ENCODE results near the gene PROZ. TPM values are rescaled to one million over a fixed set of nuclear protein-coding genes. Genes with fewer than 3 reads are reported as not detected.

Gene PROZ
- total and polyA plus RNA-seq, 2 experiments from 2014 or later: not detected

DNA sequence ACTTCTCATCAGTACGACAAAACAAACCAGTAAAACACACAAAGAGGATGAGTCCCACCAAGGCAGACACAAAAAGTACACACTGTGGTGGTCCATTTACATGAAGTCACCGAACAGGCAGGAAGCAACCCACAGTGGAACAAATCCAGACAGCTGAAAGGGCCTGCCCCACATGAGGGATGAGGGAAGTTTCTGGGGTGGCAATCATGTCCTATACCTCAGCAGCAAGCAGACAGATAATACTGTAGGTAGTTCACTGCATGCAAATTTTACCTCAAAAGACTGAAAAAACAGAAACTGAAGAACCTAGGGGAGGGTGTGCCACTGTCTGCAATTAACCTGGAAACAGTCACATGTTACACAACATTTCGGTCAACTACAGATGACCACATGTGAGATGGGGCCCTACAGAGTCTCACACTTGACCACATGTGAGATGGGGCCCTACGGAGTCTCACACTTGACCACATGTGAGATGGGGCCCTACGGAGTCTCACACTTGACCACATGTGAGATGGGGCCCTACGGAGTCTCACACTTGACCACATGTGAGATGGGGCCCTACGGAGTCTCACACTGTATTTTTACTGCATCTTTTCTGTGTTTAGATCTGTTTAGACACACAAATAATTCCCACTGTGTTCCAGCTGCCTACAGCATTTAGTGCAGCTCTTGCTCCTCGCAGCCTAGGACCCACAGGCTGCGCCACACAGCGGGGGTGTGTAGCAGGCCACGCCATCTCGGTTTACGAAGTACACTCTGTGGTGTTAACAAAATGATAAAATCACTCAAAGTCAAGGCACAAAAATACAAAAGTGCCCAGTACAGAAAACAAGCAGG, 27.8 kb downstream of the PROZ start:
- Histone ChIP-seq H3K9me3 (ENCODE audit: low read depth) (no peaks in the 10 kb centered on the region), H3K27me3 (replicated peaks; ENCODE audit: insufficient read depth) (no peaks in the 10 kb centered on the region), H3K27ac (peak overlapping the region; percentile 97), H3K9ac (peak overlapping the region; percentile 74), H3K4me3 (no peak overlapping the region), H2AFZ (no peak overlapping the region), H4K20me1 (ENCODE audit: insufficient read depth) (no peaks in the 10 kb centered on the region), H3K36me3 (ENCODE audit: low read depth) (peaks cover 39% of the 10 kb centered on the region), H3K9me2 (ENCODE audit: insufficient read depth) (no peaks in the 10 kb centered on the region), H3K4me2 (ENCODE audit: unreplicated experiment) (peak overlapping the region; percentile 27), H3K4me1 (ENCODE audit: insufficient read depth) (peaks cover 19% of the 10 kb centered on the region), H3F3A (ENCODE audit: insufficient read depth) (peaks cover 16% of the 10 kb centered on the region), H3K79me2 (ENCODE audit: insufficient read depth) (peaks cover 79% of the 10 kb centered on the region)
- in situ Hi-C loops (cut with MboI): no loop called here
- 84 to 89% methylated on average over 12 to 13 of the region's 13 CpGs for WGBS, 2 experiments (ENCODE audit: low coverage in 1 of 2, low lambda C conversion rate in 2 of 2, missing lambda C conversion rate in 2 of 2)
- TF ChIP-seq EZH2phosphoT487 (IDR thresholded peaks at IDR 0.05; ENCODE audit: insufficient read depth, low read depth) (no peak), EZH2 (IDR thresholded peaks at IDR 0.05; ENCODE audit: insufficient read depth, poor library complexity, severe bottlenecking) (no peak)
- DNase-seq: no peak

DNA sequence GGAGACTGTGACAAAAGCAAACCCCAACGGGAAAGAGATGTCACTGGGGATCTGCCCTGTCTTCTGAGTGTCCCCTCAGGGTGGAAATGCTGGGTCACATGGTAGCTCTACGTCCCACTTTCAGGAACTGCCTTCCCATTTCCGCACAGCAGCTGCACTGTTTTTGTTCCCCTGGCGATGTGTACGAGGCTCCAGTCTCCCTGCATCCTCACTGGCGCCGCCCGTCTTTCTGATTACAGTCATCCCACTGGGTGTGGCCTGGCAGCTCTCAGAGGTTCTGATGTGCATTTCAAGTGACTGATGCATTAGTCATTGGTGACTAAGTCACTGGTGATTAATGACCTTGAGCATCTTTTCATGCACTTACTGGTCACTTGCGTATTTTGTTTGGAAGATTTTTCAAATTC, 28.8 kb downstream of the PROZ start:
- H4K20me1 ChIP-seq (ENCODE audit: insufficient read depth): no peaks in the 10 kb centered on the region
- H3F3A ChIP-seq (ENCODE audit: insufficient read depth): peaks cover 18% of the 10 kb centered on the region
- in situ Hi-C loops (cut with MboI): no loop called here
- DNase-seq: peak; percentile 100
- peaks cover 36% of the 10 kb centered on the region for H3K36me3 ChIP-seq (ENCODE audit: low read depth)
- no peaks in the 10 kb centered on the region for H3K9me3 ChIP-seq (ENCODE audit: low read depth)
- peak overlapping the region; percentile 59 for H2AFZ ChIP-seq
- peak overlapping the region; percentile 97 for H3K27ac ChIP-seq
- H3K79me2 ChIP-seq (ENCODE audit: insufficient read depth): peaks cover 82% of the 10 kb centered on the region
- peak overlapping the region; percentile 64 for H3K4me2 ChIP-seq (ENCODE audit: unreplicated experiment)
- peaks cover 19% of the 10 kb centered on the region for H3K4me1 ChIP-seq (ENCODE audit: insufficient read depth)
- TF ChIP-seq EZH2phosphoT487 (IDR thresholded peaks at IDR 0.05; ENCODE audit: insufficient read depth, low read depth) (no peak), EZH2 (IDR thresholded peaks at IDR 0.05; ENCODE audit: insufficient read depth, poor library complexity, severe bottlenecking) (no peak)
- no peaks in the 10 kb centered on the region for H3K9me2 ChIP-seq (ENCODE audit: insufficient read depth)
- H3K4me3 ChIP-seq: peak overlapping the region; percentile 47
- H3K27me3 ChIP-seq (replicated peaks; ENCODE audit: insufficient read depth): no peaks in the 10 kb centered on the region
- WGBS, 2 experiments (ENCODE audit: low coverage in 1 of 2, low lambda C conversion rate in 2 of 2, missing lambda C conversion rate in 2 of 2): 1% methylated on average over 9 of the region's 9 CpGs
- peak overlapping the region; percentile 74 for H3K9ac ChIP-seq

DNA sequence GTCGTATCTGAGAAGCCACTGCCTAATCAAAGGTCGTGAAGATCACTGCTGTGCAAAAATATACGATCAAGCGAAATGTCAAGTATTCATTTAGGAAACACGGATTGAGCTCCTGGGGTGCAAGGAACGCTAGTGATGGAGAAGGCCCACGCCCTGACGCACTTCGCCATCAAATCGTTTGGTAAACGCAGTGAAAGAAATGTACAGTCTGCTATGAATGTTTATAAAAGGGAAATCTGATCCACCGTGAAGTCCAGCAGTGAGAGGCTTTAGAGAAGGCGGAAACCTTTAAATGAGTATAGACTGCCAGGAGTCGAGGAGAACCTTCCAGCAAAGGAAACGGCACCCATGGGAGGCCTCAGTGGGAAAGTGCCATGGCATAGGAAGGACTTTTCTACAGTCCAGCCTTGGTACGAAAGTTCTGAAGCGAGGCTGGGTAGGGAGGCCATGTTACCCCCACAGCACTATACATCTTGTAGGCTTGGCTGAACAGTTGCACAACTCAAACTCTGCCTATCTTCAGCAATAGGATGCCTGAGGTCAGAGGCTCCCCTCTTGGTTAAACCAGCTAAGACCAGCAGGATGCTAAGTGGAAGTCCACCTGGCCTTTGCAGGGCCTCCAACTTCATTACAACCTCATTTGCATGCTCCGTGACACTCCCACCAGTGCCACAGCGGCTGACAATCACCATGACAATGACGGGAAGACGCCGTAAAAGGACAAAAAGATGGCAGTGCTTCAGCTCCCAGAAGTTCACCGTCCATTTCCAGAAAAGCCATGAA, 29.6 kb downstream of the PROZ start:
- Histone ChIP-seq H3K4me2 (ENCODE audit: unreplicated experiment) (peak overlapping the region; percentile 64), H3K9me3 (ENCODE audit: low read depth) (no peaks in the 10 kb centered on the region), H3K9ac (peak overlapping the region; percentile 43), H3K36me3 (ENCODE audit: low read depth) (peaks cover 30% of the 10 kb centered on the region), H4K20me1 (ENCODE audit: insufficient read depth) (no peaks in the 10 kb centered on the region), H3K9me2 (ENCODE audit: insufficient read depth) (no peaks in the 10 kb centered on the region), H3F3A (ENCODE audit: insufficient read depth) (peaks cover 26% of the 10 kb centered on the region), H3K4me1 (ENCODE audit: insufficient read depth) (peaks cover 24% of the 10 kb centered on the region), H2AFZ (no peak overlapping the region), H3K4me3 (peak overlapping the region; percentile 32; the same call in 1 of the 2 replicates), H3K27ac (peak overlapping the region; percentile 97), H3K79me2 (ENCODE audit: insufficient read depth) (peaks cover 76% of the 10 kb centered on the region), H3K27me3 (replicated peaks; ENCODE audit: insufficient read depth) (no peaks in the 10 kb centered on the region)
- DNase-seq: no peak
- in situ Hi-C loops (cut with MboI): no loop called here
- TF ChIP-seq EZH2phosphoT487 (IDR thresholded peaks at IDR 0.05; ENCODE audit: insufficient read depth, low read depth) (no peak), EZH2 (IDR thresholded peaks at IDR 0.05; ENCODE audit: insufficient read depth, poor library complexity, severe bottlenecking) (no peak)
- WGBS, 2 experiments (ENCODE audit: low coverage in 1 of 2, low lambda C conversion rate in 2 of 2, missing lambda C conversion rate in 2 of 2): 92 to 93% methylated on average over 23 of the region's 23 CpGs

DNA sequence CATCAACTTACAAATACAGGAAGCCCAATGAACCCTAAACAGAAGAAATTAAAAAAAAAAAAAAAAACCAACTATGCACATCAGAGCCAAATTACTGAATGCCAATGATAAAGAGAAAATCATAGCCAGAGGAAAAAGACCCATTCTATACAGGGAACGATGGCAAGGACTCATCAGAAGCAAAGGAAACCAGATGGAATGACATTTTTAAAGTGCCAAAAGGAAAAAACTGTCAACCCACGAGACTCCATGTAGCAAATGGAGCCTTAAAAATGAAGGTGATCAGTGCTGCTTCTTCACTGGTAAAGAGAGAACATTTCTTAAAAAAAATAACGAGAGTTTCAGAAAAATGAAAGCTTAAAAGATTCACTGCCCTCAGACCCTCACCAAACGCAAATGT, 31.7 kb downstream of the PROZ start:
- peaks cover 27% of the 10 kb centered on the region for H3K4me1 ChIP-seq (ENCODE audit: insufficient read depth)
- no peak overlapping the region for H3K27ac ChIP-seq
- no peaks in the 10 kb centered on the region for H3K9me3 ChIP-seq (ENCODE audit: low read depth)
- in situ Hi-C loops (cut with MboI): no loop called here
- no peak overlapping the region for H2AFZ ChIP-seq
- H3K36me3 ChIP-seq (ENCODE audit: low read depth): peaks cover 30% of the 10 kb centered on the region
- WGBS, 2 experiments (ENCODE audit: low coverage in 1 of 2, low lambda C conversion rate in 2 of 2, missing lambda C conversion rate in 2 of 2): 75 to 79% methylated on average over 4 of the region's 4 CpGs
- peaks cover 58% of the 10 kb centered on the region for H3K79me2 ChIP-seq (ENCODE audit: insufficient read depth)
- H4K20me1 ChIP-seq (ENCODE audit: insufficient read depth): no peaks in the 10 kb centered on the region
- no peak overlapping the region for H3K4me2 ChIP-seq (ENCODE audit: unreplicated experiment)
- no peaks in the 10 kb centered on the region for H3K27me3 ChIP-seq (replicated peaks; ENCODE audit: insufficient read depth)
- peaks cover 40% of the 10 kb centered on the region for H3F3A ChIP-seq (ENCODE audit: insufficient read depth)
- no peak for TF ChIP-seq EZH2 (IDR thresholded peaks at IDR 0.05; ENCODE audit: insufficient read depth, poor library complexity, severe bottlenecking)
- TF ChIP-seq EZH2phosphoT487 (IDR thresholded peaks at IDR 0.05; ENCODE audit: insufficient read depth, low read depth): no peak
- DNase-seq: no peak
- H3K9ac ChIP-seq: no peak overlapping the region
- H3K9me2 ChIP-seq (ENCODE audit: insufficient read depth): no peaks in the 10 kb centered on the region
- H3K4me3 ChIP-seq: no peak overlapping the region
